Subcutaneous abdominal adipose tissue (tissue), 5 donors: ENCODE measurements around the gene D2HGDH.
A peak's percentile ranks its signal among the peaks of the same experiment; 100 is the strongest.

Source experiments
- H3K27ac ChIP-seq: one replicate; pipeline ENCODE4 v1.7.0; 2013; ENCODE audit warnings: low read depth, mild to moderate bottlenecking, inconsistent platforms, low read length, moderate library complexity
- H3K27me3 ChIP-seq, 5 donors: one replicate each; pipeline ENCODE4 v1.7.0; 2013; ENCODE audit warnings: low read length in 5 of 5, inconsistent platforms in 1 of 5; ENCODE audit not compliant: control insufficient read depth in 5 of 5, insufficient read depth in 4 of 5
- H3K36me3 ChIP-seq, 5 donors: one replicate each; pipeline ENCODE4 v1.7.0; 2013; ENCODE audit warnings: low read length in 5 of 5; ENCODE audit not compliant: control insufficient read depth in 5 of 5, insufficient read depth in 5 of 5
- H3K4me1 ChIP-seq, 5 donors: one replicate each; pipeline ENCODE4 v1.7.0; 2013; ENCODE audit warnings: low read length in 5 of 5, mild to moderate bottlenecking in 3 of 5, moderate library complexity in 1 of 5; ENCODE audit not compliant: control insufficient read depth in 5 of 5, insufficient read depth in 5 of 5
- H3K4me3 ChIP-seq, 5 donors: one replicate each; pipeline ENCODE4 v1.7.0; 2013; ENCODE audit warnings: low read length in 5 of 5, low read depth in 1 of 5
- H3K9ac ChIP-seq, 5 donors: one replicate each; pipeline ENCODE4 v1.7.0; 2013; ENCODE audit warnings: low read length in 5 of 5, mild to moderate bottlenecking in 4 of 5, moderate library complexity in 3 of 5
- H3K9me3 ChIP-seq, 5 donors: one replicate each; pipeline ENCODE4 v1.7.0; 2013; ENCODE audit warnings: low read length in 5 of 5; ENCODE audit not compliant: control insufficient read depth in 5 of 5
- donor health status: healthy.
- donor health status: healthy.
- donor health status: healthy.
- donor health status: healthy.
- donor health status: healthy.

Gene D2HGDH

DNA sequence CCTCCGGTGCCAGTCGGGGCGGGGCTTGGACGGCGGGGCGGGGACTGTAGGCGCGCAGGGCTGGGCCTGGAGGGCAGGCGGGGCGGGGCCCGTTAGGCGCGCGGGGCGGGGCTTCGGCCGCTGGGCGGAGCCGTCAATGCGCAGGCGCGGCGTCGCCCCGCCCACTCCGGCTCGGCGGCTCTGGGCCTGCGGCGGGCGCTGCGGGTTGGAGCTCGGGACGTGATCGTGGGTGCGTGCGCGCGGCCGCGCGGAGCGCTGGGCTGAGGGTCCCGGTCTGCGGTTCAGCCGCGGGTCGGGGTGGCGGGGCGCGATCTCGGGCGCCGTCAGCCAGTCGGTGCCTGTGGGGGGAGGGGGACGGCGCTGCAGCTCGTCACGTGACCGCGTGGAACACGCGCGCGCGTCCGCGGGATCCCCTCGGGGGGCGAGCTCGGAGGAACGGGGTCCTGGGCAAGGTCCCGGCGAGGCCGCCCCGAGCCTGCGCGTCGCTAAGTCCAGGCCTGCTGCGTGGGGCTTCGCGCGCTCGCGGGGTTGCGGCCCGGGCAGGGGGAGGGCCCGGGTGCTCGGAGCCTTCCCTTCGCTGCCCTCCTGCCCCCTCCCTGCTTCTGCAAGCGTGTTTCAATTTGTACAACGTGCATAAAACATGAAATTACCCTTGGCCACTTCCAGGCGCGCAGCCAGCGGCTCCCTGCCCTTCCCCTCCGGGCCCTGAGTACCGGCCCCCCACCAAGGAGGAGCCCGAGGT is at the start of gene D2HGDH:
TSS of gene D2HGDH (plus strand) at position 164 of the 742 bp plus-strand sequence. CDS start 595 bp downstream, outside the sequence.
- H3K36me3 ChIP-seq: peaks cover 0 to 8% (median 3%) of the 10 kb centered on the region in 5 donors
- peak within 1 kb of the TSS in 4 of 5 donors; percentile 77 to 92 (median 88) for H3K4me3 ChIP-seq
- peaks cover 0 to 27% (median 25%) of the 10 kb centered on the region in 5 donors for H3K4me1 ChIP-seq
- no peaks in the 10 kb centered on the region for H3K27me3 ChIP-seq
- H3K9me3 ChIP-seq: no peaks in the 10 kb centered on the region
- peak within 1 kb of the TSS; percentile 89 for H3K27ac ChIP-seq
- H3K9ac ChIP-seq: peak within 1 kb of the TSS in 4 of 5 donors; percentile 77 to 82 (median 78)

GRCh38 chr2:241686324-241686649 is 48.1 kb upstream of the D2HGDH start:
- Histone ChIP-seq H3K27ac (peak overlapping the region; percentile 58), H3K9me3 (no peaks in the 10 kb centered on the region), H3K36me3 (peaks cover 0 to 32% (median 12%) of the 10 kb centered on the region in 5 donors), H3K4me1 (peaks cover 1 to 34% (median 27%) of the 10 kb centered on the region in 5 donors), H3K9ac (peak overlapping the region; percentile 17 to 93 (median 85)), H3K4me3 (peak overlapping the region; percentile 61 to 94 (median 86)), H3K27me3 (no peaks in the 10 kb centered on the region)

- Histone ChIP-seq H3K9me3 (no peaks in the 10 kb centered on the region), H3K4me3 (peak within 1 kb of the TSS; percentile 86 to 94 (median 88)), H3K36me3 (peaks cover 0 to 32% (median 11%) of the 10 kb centered on the region in 5 donors), H3K4me1 (peaks cover 1 to 31% (median 24%) of the 10 kb centered on the region in 5 donors), H3K27me3 (no peaks in the 10 kb centered on the region), H3K27ac (peak within 1 kb of the TSS; percentile 92), H3K9ac (peak within 1 kb of the TSS; percentile 68 to 97 (median 91))
These were observed 47.6 kb upstream of the D2HGDH start, which contains the start of gene DTYMK for GRCh38 chr2:241686650-241687425. TSS of gene DTYMK (minus strand) at chr2:241686815. CDS start at chr2:241686783, 32 bp downstream.

- Histone ChIP-seq H3K27me3 (no peaks in the 10 kb centered on the region), H3K9me3 (no peaks in the 10 kb centered on the region), H3K36me3 (peaks cover 0 to 32% (median 20%) of the 10 kb centered on the region in 5 donors), H3K9ac (no peak overlapping the region), H3K4me3 (no peak overlapping the region), H3K4me1 (peaks cover 1 to 31% (median 24%) of the 10 kb centered on the region in 5 donors), H3K27ac (no peak overlapping the region)
These were observed 45.1 kb upstream of the D2HGDH start for GRCh38 chr2:241689306-241689705.

- Histone ChIP-seq H3K27ac (no peak overlapping the region), H3K27me3 (no peaks in the 10 kb centered on the region), H3K9me3 (no peaks in the 10 kb centered on the region), H3K36me3 (peaks cover 0 to 41% (median 24%) of the 10 kb centered on the region in 5 donors), H3K9ac (no peak overlapping the region), H3K4me1 (peaks cover 1 to 31% (median 24%) of the 10 kb centered on the region in 5 donors), H3K4me3 (no peak overlapping the region)
These were observed 44.2 kb upstream of the D2HGDH start for GRCh38 chr2:241690202-241690717.

GRCh38 chr2:241692448-241692847 is 42.0 kb upstream of the D2HGDH start:
- Histone ChIP-seq H3K9ac (no peak overlapping the region), H3K36me3 (peaks cover 0 to 41% (median 24%) of the 10 kb centered on the region in 5 donors), H3K4me3 (no peak overlapping the region), H3K27ac (no peak overlapping the region), H3K4me1 (peaks cover 0 to 14% (median 12%) of the 10 kb centered on the region in 5 donors), H3K27me3 (no peaks in the 10 kb centered on the region), H3K9me3 (no peaks in the 10 kb centered on the region)

DNA sequence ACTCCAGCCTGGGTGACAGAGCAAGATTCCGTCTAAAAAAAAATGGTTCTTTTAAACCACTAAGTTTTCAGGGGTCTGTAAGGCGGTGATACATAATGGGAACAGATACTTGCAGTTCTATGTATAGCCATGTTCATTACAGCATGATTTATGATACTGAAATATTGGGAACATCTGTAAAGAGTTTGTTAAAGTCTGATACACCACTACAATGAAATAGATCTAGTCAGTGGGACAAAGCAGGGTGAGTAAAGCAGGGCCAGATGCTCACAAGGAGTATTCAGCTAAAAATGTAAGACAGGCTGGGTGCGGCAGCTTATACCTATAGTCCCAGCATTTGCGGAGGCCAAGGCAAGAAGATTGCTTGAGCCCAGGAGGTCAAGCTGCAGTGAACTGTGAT is 38.8 kb upstream of the D2HGDH start:
- no peaks in the 10 kb centered on the region for H3K4me1 ChIP-seq
- H3K27ac ChIP-seq: no peak overlapping the region
- peaks cover 0 to 32% (median 16%) of the 10 kb centered on the region in 5 donors for H3K36me3 ChIP-seq
- H3K27me3 ChIP-seq: no peaks in the 10 kb centered on the region
- H3K4me3 ChIP-seq: no peak overlapping the region
- no peaks in the 10 kb centered on the region for H3K9me3 ChIP-seq
- no peak overlapping the region for H3K9ac ChIP-seq

GRCh38 chr2:241701149-241701398 is 33.4 kb upstream of the D2HGDH start:
- Histone ChIP-seq H3K9ac (peak overlapping the region in 3 of 5 donors; percentile 69 to 79 (median 70)), H3K27ac (peak overlapping the region; percentile 67)

DNA sequence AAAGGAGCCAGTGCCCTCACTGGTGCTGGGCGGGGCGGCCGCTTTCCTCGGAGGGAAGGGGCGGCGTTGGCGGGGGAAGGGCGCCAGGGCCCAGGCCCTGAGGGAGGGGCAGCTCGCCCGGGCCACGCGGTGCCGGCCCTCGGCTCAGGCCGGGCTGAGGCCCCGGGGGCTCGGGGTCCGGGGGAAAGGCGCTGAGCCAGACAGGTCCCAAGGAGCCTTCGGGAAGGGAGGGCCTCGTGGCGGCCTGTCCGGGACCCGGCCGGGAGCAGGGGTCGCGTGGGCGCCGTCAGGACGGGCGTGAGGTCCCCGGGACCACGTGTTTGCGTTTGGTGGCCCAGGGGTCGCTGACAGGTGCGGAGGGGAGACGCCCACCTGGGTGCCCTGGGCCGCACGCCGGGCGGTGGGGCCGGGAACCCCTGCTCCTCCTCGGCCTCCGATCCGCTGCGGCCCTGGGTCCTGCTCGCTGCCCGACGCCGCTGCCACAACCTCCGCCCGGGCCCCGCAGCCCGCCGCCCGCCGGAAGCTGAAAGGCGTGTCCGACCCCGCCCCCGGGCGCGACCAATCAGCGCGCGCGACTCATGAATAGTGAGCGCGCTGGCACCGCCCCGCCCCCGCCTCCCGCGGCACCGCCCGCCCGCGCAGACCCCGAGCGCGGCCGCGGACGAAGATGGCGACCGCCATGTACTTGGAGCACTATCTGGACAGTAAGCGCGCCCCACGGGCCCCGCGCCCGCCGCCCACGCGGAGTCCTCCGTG is 32.9 kb upstream of the D2HGDH start, which contains the start of gene ING5:
TSS of gene ING5 (plus strand) at position 641 of the 756 bp plus-strand sequence. CDS start at position 668, 27 bp downstream.
- H3K27me3 ChIP-seq: no peaks in the 10 kb centered on the region
- peaks cover 5 to 22% (median 15%) of the 10 kb centered on the region in 5 donors for H3K4me1 ChIP-seq
- H3K9ac ChIP-seq: peak within 1 kb of the TSS in 4 of 5 donors; percentile 70 to 82 (median 80)
- H3K9me3 ChIP-seq: peaks cover 0 to 1% (median 0%) of the 10 kb centered on the region in 5 donors
- H3K27ac ChIP-seq: peak within 1 kb of the TSS; percentile 67
- H3K4me3 ChIP-seq: peak within 1 kb of the TSS; percentile 53 to 85 (median 76)
- H3K36me3 ChIP-seq: peaks cover 0 to 15% (median 11%) of the 10 kb centered on the region in 5 donors

More at GRCh38 chr2:241701149-241701398, 33.4 kb upstream of the D2HGDH start:
- Histone ChIP-seq H3K4me1 (peaks cover 5 to 22% (median 15%) of the 10 kb centered on the region in 5 donors), H3K9me3 (no peaks in the 10 kb centered on the region), H3K4me3 (peak overlapping the region in 4 of 5 donors; percentile 60 to 77 (median 74)), H3K27me3 (no peaks in the 10 kb centered on the region), H3K36me3 (peaks cover 0 to 12% (median 9%) of the 10 kb centered on the region in 5 donors)
